CD4-positive, alpha-beta T cell treated with Interleukin-21 for 1 hour (primary cell): ENCODE data around the gene DIPK1C.

ENCODE experiments used
- DNase-seq: peaks from one replicate; pipeline ENCODE4 v3.0.0-alpha.2; 2020

DIPK1C gene

DNA sequence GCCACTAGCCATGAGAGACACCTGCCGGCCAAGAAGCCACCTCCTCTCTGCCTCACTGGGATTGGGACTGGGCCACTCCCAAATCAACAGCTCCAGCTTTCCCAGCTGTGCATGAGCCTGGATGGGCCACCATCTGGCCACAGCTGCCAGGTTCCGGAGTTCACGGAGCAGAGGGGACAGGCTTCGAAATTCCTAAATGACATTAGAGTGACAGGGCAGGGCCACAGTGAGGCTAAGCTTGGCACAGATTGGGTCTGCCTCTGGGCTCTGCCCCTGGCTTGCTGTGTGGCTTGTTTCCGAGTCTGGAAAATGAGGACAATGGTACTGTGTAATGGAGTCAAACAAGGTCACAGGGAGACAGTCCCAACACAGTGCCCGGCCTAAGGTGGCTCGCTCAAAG lies 6.5 kb downstream of the DIPK1C start:
- DNase-seq, result no peak

DNA sequence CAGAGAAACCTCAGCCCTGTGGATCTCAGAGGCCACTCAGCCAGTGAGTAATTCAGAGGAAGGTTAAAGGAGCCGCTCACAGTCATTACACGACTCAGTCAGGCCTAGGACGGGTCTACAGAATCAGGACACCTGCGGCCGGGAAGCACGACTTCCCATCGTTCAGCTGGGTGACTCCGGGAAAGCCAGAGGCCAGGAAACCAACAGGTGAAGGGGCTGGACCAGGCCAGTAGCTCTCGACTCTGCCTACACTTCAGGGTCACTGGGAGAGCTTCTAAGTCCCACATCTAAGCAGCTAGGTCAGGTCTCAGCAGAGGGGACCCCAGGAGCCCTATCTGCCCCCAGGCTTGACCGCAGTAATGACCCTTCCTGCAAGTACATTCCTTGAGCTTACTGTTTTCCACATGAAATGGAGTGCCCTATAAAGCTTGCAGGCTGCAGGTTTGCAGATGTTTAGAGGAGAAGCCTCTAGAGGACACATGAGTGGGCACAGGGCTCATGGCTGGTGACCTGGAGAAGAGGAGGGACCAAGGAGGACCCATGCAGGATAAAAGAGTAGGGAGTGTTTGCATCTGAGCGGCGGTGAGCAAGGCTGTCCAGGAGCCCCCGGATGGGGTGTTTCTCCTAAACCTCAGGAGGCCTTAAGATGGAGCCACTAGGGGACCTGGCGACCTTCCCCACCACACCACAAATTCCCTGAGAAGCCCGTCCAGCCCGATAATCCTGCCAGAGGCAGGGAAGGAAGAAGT lies 9.5 kb downstream of the DIPK1C start:
- no peak for DNase-seq

DNA sequence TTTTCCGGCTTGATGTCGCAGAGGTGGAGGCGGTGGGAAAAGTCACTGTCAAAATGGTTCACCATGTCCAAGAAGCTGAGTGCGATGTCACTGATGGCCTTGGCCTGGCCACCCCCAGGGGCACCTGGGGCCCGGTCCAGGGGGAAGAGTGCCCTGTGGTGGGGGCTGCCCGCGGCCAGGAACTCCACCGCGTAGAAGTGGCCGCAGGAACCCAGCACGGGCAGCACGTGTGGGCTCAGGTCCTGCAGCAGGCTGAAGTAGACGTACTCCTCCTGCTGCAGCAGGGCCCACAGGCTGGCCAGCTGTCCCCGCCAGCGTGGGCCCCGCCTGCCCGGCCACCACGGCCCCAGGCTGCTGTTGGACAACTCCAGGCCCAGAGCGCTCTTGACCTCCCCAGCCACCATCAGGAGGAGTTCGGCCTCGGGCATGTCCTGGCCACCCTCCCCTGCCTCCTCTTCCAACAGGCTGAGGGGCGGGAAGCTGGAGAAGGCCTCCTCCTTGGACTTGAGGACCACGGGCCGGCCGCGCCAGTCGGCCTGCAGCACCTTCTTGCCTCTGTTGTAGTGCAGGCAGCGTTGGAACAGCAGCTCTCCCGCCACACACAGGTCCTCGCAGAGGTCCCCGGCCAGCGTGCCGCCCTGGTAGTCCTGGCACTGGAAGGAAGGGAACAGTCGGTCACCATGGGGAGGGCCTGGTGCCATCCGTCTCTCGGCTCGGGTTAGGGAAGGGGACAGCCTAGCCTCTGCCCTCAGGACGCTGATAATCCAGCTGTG lies 10.3 kb downstream of the DIPK1C start:
- DNase-seq, result no peak

DNA sequence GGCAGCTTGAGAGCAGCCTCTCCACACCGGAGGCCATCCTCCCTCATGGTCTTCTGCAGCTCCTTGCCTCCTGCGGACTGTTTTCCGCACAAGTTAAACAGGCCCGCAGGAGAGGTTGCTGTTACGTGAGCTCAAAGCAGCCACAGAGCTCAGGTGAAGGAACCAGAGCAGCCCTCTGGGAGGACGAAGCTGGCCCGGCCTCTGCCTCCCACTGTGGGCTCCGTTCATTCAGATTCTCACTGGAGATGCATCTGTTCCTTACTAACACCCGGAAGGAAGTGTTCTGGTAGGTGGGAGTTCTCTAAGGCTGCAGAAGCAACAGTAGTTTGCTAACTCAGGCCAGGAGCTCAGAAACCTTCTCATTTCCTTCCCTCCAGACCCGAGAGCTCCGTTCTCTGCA lies 10.9 kb downstream of the DIPK1C start:
- no peak for DNase-seq

DNA sequence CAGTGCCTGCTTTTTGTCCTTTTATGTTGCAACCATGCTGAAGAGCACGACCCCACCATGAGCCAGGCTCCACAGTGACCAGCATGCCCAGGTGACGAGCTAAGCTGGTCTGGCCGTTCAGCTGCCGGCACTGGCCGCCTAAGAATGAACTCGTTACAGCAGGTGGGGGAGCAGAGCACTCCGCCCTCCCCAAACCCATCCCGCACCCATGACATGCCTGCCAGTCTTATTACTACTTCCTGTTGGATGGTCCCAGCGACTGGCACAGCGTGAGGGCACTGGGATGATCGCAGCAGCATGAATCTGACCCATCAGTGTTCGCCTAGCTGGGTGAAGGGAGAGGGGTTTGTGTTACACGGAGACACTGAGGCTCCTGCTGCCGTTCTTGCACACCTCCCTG lies 11.5 kb downstream of the DIPK1C start:
- DNase-seq, result no peak

DNA sequence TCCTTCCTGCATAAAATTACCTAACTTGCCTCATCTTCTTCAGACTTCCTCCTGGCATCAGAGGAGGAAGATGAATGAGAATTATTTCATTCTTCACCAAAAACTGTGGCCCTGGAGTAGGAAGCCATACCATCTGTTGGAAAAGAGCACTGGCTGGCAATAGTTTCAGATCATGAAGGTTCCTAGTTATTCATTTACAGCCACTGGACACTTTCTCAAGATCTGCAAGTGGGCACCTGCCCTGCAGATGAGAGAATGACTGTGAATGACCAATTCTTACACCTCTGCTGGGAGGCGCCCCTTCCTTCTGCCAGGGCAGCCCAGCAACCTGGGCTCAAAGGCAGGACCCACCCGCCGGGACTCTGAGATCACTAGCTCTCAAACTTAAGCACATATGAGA lies 13.0 kb downstream of the DIPK1C start:
- no peak for DNase-seq

DNA sequence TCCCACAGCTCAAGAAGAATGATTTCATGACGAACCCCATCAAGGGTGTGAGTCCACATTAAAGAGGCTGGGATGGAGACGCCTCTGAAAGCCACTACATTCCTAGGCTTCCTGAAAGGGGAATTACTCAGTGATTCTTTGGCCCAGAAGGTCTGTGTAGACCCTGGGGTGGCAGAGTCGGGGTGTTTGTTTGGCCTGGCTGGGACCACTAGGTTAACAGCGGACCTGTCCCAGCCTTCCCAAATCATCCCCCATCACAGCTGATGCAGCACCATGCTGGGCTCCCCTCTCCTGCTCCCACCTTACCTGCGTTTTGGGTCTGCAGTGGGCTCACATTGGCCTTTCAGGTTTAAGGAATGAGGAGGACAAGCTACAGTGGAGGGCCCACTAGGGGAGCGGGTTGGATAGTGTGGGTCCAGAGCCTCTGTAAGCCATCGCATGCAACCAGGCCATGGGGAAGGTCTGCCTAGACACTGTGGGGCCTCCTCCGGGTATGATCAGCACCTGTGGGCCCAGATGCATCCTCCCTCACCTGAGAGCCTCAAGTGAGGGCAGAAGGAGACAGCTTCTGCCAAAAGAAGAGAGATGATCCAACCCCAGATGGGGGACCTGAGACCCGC lies 16.2 kb downstream of the DIPK1C start:
- DNase-seq, result no peak

DNA sequence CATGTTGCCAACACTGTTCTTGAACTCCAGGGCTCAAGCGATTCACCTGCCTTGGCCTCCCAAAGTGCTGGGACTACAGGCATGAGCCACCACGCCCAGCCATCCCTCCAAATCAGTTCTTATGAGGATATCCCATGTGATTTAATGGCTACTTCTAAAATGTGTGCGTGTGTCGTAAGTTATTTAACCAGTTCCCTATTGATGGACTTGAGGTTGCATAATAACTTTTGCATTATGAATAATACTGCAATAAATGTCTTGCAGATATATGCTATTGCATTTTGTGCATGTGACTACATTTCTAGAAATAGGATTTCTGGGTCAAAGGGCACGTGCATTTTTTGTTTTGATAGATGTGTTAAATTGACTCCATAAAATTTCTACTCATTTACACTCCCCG lies 19.0 kb downstream of the DIPK1C start:
- no peak for DNase-seq

DNA sequence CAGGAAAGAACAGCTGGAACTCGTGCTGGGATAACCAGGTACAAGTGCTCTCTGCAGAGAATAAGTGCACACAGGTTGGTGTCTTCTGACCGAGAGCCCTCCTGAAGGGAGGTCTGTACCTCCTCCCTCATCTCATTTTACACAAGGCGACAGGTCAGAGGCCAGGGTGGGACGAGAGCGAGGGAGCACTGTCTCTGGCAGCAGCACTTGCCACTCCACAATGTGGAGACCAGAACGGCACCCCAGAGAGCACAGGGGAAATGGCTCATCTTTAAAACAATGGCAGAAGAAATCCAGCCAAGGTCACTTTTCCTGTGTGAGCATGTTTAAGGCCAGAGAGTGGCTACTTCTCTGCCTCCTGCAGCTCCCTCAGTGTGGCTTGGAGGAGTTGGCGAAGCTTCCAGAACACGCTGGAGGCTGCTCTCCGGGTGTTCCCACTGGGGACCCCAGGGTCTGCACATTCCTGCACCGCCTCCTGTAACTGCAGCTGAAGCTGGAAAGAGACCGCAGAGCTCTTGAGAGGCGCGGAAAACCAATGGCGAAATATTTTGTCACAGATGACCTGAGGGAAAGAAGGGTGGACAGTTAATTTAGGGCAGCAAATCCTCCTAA lies 20.8 kb downstream of the DIPK1C start:
- no peak for DNase-seq

DNA sequence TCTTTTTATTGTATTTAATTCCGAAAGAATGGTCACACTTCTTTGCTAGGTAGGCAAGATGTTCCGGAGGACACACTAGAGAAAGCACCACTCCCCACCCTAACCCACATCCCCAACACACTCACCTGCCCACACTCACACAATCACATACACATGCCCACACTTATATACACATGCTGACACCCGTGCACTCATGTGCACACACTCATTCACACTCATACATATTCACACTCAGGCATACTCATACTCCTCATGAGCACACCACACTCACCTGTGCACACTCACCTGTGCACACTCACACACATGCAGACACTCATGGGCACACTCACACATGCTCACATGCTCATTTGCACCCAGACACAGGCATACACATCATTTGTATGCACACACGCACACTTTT lies 21.4 kb downstream of the DIPK1C start:
- DNase-seq, result no peak

DNA sequence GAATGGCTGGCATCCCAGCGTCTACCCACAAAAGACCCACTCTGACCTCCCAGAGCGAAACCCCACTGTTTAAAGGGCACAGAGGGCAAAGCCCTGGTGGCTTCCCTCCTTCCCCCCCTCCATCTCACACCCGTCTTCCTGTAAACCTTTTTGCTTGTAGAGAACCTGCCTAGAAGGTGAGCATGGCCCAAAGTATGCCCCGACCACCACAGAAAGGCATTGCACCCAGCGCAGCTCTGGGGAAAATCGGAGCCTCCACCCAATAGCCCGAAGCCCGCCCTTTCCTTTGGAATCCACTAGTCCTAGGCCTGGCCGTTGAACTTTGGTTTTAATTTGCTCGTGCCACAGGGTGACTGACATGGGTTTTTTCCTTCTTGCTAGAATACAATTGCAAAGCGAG lies 22.6 kb downstream of the DIPK1C start:
- DNase-seq, result no peak

DNA sequence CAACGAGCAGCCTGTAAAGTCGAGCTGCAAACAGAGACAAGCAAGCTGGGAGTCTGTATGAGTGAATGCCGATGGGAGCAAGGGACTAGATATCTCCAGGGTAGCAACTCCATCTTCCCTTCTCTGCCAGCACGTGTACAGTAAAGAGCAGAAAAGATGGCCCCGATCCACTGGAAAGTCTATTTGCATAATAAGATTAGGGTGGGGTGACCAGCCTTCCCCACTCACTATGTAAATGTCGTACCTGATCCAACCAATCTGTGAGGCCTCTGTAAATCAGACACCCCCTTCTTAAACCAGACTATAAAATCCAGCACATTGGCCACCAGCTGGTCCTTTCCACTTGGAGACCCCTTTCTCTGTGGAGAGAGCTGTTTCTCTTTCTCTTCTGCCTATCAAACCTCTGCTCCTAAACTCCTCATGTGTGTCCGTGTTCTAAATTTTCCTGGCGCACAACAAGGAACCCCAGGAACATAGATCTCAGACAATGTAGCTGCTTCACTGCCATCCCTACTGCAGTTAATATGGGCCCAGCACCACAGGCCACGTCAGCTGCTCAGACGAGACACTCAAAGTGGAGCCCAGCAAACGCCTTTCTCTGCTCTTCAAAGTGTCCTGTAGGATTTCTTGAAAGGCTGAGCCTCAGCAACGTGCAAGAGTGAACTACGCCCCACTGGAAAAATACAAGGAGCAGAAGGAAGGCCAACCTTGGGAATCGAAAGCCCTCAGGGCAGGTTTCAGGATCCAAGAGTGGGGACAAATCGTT lies 26.1 kb downstream of the DIPK1C start:
- DNase-seq, result no peak

DNA sequence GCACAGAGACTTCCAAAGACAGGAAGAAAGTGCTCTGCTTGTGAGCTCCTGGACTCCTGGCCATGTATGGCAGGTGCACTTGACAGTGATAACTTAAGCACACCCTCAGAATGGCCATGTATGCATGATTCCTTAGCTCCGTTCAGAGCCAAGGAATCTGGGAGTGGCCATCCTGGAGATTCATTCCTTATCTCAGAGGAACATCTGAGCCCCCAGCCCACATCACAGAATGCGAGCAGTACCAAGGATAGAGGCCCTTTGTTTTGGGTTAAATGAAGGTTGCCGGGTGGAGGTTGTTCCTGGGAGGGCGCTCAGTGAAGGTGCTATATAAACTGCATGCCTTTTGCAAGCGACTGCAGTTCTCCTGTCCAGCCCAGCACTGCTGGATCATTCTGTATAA lies 26.9 kb downstream of the DIPK1C start:
- DNase-seq, result no peak

DNA sequence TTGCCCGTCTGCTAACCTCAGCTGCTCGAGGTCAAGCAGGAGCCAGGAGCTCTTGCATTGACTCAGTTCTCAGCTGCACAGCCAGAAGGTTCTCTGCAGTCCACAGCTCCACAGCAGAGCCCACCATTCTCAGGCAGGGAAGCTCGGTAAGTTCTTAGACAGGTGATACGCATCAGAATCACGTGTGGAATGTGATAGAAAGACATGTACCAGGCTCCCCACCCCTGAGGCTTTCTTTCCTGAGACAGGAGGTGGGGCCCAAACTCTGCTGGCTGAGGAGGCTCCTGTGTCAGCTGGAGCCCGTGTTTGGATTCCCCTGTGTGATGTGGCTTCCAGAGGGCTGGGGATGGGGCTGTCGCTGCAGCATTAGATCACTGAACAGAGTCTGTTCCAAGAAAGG lies 28.0 kb downstream of the DIPK1C start:
- DNase-seq, result no peak

DNA sequence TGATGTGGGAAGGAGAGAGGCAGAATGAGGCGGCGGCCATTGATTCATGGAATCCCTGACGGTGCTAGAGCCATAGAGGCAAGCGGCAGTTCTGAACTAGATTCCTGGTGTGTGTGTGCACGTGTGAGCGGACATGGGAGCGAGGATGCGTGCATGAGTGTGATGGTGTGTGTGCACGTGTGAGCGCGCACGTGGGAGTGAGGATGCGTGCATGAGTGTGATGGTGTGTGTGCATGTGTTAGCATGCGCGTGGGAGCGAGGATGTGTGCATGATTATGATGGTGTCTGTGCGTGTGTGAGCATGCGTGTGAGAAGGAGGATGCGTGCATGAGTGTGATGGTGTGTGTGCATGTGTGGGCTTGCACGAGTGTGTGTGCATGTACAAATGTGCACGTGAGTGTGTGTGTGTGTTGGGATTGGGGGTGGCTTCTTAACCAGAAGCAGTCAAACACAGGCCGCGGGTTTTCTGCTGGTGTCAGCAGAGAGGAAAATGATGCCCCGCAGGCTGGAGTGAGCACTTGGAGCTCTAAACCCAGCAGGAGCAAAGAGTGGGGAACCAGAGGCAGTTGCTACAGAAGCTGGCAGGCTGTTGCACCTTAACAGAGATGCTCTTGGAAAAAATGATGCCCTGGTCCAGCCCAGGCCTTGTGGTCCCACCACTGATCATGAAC lies 29.5 kb downstream of the DIPK1C start:
- no peak for DNase-seq

DNA sequence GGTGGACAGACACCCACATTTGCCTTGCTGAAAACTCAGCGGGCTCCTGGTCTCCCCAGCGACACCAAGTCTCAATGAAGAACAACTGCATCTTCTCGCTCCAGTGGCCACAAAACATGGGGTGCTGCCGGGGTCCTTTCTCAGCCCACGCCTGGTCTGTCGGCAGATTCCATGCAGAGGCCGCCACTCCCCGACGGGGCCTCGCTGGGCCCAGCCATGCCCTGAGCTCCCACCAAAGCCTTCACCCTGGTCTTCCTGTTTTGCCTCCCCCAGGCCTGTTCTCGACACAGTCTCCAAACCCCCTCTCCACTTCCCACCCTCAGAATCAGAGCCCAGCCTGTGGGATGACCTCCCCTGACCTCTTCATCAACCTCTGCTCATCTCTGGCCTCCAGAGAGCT lies 31.2 kb downstream of the DIPK1C start:
- no peak for DNase-seq

DNA sequence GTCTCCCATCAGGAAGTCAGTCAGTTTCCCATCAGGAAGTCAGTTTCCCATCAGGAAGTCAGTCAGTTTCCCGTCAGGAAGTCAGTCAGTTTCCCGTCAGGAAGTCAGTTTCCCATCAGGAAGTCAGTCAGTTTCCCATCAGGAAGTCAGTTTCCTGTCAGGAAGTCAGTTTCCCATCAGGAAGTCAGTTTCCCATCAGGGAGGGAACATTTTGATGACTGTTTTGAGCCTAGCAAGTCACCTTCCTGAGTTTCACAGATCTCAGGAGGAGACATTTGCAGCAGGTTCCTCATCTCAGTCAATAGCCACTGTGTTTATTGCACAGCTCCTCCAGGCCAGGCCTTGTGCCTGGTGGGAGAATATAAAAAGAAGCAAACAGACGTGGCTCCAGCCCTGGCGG lies 31.9 kb downstream of the DIPK1C start:
- DNase-seq, result no peak

DNA sequence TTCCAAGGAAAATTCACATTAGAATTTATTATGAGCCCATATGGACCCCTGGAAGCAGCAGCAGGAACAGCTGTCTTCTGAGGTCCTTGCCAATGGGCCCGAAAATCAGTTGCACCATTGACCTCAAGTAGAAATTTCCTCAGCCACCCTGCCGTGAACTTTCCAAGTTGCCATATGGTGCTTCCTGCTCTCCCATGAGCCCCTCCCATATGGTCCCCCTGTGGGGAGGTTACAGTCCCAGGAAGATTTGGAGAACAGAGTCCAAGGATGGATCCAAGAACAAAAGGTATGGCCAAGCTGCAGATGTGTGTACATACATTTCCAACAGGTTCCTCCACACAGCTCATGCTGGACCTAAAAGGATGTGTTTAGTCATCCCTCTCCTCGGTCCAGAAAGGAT lies 34.6 kb downstream of the DIPK1C start:
- no peak for DNase-seq

DNA sequence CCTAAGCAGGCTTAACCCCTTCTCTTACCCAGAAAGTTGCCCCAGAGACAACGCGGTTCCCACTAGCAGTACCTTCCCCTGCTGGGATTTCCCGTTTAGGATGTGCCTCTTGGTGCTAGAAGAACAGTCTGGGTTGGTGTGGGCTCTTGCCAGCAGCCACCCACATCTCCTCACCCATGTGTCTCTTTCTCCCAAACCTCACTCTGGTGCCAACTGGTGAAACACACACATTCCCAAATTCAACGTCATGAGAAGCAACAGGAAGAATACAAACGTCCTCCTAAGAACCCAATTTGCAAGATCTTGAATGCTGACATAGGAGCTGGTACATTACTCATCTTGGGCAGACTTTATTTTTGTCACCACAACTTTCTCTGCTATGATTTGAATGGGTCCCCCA lies 36.2 kb downstream of the DIPK1C start:
- no peak for DNase-seq

DNA sequence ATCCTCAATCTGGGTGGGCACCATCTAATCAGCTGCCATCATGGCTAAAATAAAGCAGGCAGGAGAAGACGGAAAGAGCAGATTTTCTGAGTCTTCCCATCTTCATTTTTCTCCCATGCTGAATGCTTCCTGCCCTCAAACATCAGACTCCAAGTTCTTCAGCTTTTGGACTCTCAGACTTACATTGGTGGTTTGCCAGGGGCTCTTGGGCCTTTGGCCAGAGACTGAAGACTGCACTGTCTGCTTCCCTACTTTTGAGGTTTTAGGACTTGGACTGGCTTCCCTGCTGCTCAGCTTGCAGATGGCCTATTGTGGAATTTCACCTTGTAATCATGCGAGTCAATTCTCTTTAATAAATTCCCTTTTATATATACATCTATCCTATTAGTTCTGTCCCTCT lies 36.6 kb downstream of the DIPK1C start:
- no peak for DNase-seq

DNA sequence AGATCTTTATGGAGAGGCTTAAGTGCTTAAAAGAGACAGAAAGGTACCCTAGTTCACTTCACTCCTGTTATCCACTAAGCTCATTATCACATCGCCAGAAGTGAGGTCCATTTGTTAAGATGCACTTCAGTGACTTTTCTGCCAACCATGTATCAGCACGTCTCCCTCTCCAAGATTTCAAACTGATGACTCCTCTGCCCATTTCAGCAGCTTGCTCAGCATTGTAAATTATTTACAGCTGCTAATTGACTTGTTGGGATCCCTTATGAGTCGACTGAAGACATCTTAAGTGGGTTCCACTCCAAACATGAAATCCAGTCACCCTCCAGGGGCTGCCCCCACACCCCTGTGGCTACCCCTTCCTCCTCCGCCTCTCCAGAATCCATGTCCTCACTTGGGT lies 37.3 kb downstream of the DIPK1C start:
- DNase-seq, result no peak

DNA sequence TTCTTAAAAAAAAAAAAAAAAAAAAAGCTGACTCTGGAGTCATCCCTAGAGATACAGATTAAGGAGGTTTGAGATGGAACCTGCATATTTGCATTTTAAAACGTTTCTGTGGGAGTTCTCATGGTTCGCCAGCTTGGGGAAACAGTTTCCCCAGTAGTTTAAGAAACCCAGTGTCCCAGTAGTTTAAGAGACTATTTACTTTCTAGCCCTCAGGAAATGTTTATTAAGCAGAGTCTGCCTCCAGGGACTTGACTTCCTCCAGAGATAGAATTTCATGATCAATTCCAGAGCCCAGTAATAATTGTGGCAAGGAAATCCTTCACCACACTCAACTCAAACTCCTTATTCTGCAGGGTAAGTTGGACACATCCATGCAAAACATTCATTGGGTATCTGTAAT lies 39.1 kb downstream of the DIPK1C start:
- no peak for DNase-seq

DNA sequence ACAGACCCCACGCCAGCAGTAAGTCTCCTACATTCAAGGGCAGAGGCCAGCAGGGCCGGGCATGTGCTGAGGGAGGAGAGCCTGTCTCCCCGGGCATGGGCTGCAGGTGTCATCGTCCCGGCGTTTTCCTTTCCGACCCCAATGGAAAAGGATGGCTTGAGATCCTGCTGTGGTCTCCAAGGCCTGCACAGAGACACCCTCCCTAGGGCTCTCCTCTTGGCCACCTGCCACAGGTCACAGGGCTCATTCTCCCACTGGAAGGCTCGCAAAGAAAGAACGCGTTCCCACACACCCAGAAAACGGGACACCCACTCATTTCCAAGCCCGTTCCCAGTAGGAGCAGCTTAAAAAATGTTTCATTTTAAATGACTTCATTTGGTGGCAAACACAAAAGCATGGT lies 41.0 kb downstream of the DIPK1C start:
- no peak for DNase-seq
